ENCODE measurements around the gene ZFAND2B. TPM values are rescaled to one million over a fixed set of nuclear protein-coding genes. Genes with fewer than 3 reads are reported as not detected.
A peak's percentile ranks its signal among the peaks of the same experiment; 100 is the strongest.

The ZFAND2B gene
- total RNA-seq, 1 experiment from 2014 or later: 25.7 TPM

DNA sequence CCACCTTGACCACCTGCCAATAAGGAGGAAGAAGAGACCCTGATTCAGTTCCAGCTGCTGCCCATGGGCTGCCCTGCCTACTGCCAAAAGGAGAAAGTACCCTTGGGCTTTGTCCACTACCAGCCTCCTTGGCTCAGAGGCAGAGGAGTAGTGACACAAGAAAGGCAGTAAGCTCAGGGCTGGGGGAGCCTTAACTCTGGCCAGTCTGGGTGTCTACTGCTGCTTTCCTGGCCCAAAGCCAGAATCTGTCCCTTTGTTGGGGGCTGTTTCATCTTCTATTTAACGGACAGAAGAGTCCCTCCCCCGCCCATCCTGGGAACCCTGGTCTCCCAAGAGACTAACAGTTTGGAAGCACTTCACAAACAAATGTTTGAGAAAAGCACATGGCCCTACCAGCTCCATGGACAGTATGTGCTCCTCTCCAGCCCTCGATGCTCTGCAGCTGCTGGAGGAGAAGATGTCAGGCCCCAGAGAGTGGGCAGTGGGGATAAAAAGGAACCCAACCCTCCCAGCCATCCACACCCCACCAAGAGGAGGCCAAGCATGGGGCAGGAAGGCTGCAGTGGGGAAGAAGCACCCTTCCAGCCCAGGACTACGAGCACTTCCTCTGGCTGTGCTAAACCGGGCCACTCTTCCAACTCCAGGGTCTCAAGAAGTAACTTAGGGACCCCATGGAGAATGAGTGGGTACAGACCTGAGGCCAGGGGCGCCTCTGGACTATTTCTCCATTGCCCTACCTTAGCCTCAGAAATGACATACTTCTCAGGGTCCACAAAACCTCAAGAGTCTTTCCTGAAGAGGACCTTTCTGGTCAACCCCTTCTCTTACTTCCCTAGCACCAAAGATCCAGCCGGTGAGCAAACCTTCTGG is 21.7 kb downstream of the ZFAND2B start:
- Mint-ChIP-seq H3K27ac (ENCODE audit: unreplicated experiment) (no peak overlapping the region), H3K27me3 (ENCODE audit: unreplicated experiment) (no peaks in the 10 kb centered on the region), H3K4me3 (ENCODE audit: low read depth, unreplicated experiment) (peak overlapping the region; percentile 99), H3K36me3 (ENCODE audit: insufficient read depth, unreplicated experiment) (peaks cover 53% of the 10 kb centered on the region), H3K9me3 (ENCODE audit: low read depth, unreplicated experiment) (no peaks in the 10 kb centered on the region), H3K4me1 (ENCODE audit: low read depth, unreplicated experiment) (no peaks in the 10 kb centered on the region)
- intact Hi-C loops (cut with micrococcal nuclease; ENCODE audit: unreplicated experiment): no loop called here
- no TSS peak for BruUV-seq (replicated peaks)
- no peak for DNase-seq
- TF ChIP-seq, protein P1, sequence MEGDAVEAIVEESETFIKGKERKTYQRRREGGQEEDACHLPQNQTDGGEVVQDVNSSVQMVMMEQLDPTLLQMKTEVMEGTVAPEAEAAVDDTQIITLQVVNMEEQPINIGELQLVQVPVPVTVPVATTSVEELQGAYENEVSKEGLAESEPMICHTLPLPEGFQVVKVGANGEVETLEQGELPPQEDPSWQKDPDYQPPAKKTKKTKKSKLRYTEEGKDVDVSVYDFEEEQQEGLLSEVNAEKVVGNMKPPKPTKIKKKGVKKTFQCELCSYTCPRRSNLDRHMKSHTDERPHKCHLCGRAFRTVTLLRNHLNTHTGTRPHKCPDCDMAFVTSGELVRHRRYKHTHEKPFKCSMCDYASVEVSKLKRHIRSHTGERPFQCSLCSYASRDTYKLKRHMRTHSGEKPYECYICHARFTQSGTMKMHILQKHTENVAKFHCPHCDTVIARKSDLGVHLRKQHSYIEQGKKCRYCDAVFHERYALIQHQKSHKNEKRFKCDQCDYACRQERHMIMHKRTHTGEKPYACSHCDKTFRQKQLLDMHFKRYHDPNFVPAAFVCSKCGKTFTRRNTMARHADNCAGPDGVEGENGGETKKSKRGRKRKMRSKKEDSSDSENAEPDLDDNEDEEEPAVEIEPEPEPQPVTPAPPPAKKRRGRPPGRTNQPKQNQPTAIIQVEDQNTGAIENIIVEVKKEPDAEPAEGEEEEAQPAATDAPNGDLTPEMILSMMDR (IDR thresholded peaks at IDR 0.05; ENCODE audit: unreplicated experiment): no peak
- CTCF ChIA-PET: interaction anchor here (1.0 to 1.5 kb wide), 3 partner anchors 11 to 66 kb away, joined by 3 to 5 read pairs (median 4); no protein-coding TSS in a partner anchor

- peak overlapping the region; percentile 99 for H3K4me3 Mint-ChIP-seq (ENCODE audit: low read depth, unreplicated experiment)
- CTCF ChIA-PET: interaction anchor here (1.0 to 1.8 kb wide), 5 partner anchors 11 to 66 kb away, joined by 3 to 7 read pairs (median 4); partner anchors contain the start of genes CNPPD1, GLB1L and STK16
- H3K4me1 Mint-ChIP-seq (ENCODE audit: low read depth, unreplicated experiment): no peaks in the 10 kb centered on the region
- H3K27ac Mint-ChIP-seq (ENCODE audit: unreplicated experiment): peak overlapping the region; percentile 97
- peaks cover 52% of the 10 kb centered on the region for H3K36me3 Mint-ChIP-seq (ENCODE audit: insufficient read depth, unreplicated experiment)
- no TSS peak for BruUV-seq (replicated peaks)
- intact Hi-C loops (cut with micrococcal nuclease; ENCODE audit: unreplicated experiment): no loop called here
- no peaks in the 10 kb centered on the region for H3K27me3 Mint-ChIP-seq (ENCODE audit: unreplicated experiment)
- no peaks in the 10 kb centered on the region for H3K9me3 Mint-ChIP-seq (ENCODE audit: low read depth, unreplicated experiment)
- TF ChIP-seq, protein P1 (IDR thresholded peaks at IDR 0.05; ENCODE audit: unreplicated experiment): no peak
- DNase-seq: no peak
These were observed 22.3 kb downstream of the ZFAND2B start for GRCh38 chr2:219228911-219229304.

- H3K27ac Mint-ChIP-seq (ENCODE audit: unreplicated experiment): peak within 1 kb of the TSS; percentile 97
- peaks cover 53% of the 10 kb centered on the region for H3K36me3 Mint-ChIP-seq (ENCODE audit: insufficient read depth, unreplicated experiment)
- H3K4me1 Mint-ChIP-seq (ENCODE audit: low read depth, unreplicated experiment): no peaks in the 10 kb centered on the region
- intact Hi-C loops (cut with micrococcal nuclease; ENCODE audit: unreplicated experiment): no loop called here
- no peaks in the 10 kb centered on the region for H3K27me3 Mint-ChIP-seq (ENCODE audit: unreplicated experiment)
- no peaks in the 10 kb centered on the region for H3K9me3 Mint-ChIP-seq (ENCODE audit: low read depth, unreplicated experiment)
- DNase-seq: peak; percentile 98
- BruUV-seq (replicated peaks): no TSS peak
- peak within 1 kb of the TSS; percentile 99 for H3K4me3 Mint-ChIP-seq (ENCODE audit: low read depth, unreplicated experiment)
- TF ChIP-seq, protein P1 (IDR thresholded peaks at IDR 0.05; ENCODE audit: unreplicated experiment): no peak
- CTCF ChIA-PET: interaction anchor here (0.7 to 1.8 kb wide), 7 partner anchors 16 to 65 kb away, joined by 3 to 7 read pairs (median 3); partner anchors contain the start of genes CNPPD1, DNAJB2, GLB1L and STK16
These were observed 22.9 kb downstream of the ZFAND2B start, which contains the start of the genes ANKZF1 and ATG9A for GRCh38 chr2:219229305-219230058. ANKZF1 (plus strand) TSS chr2:219229806; CDS start chr2:219230258, 452 bp downstream. ATG9A (minus strand) TSS chr2:219229636; CDS start chr2:219228024, 1,612 bp downstream.

DNA sequence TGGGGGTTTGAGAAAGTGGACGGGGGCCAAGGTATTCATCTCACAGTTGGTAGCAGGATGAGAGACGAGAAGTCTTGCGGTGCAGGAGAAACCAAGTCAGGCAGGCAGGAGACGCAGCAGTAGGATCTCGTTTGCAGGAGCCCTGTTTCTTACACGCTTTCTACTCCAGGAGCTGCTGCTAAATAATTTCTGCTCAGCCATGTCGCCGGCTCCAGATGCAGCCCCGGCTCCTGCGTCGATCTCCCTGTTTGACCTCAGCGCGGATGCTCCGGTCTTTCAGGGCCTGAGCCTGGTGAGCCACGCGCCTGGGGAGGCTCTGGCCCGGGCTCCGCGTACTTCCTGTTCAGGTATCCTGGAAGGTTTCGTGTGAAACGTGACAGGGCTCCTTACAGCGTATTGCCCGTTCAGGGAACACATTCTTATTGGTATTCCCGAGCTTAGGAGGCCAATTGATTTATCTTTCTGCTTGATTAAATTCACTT is 23.5 kb downstream of the ZFAND2B start:
- BruUV-seq (replicated peaks): TSS peak; percentile 64

More for the DNA sequence above, 23.5 kb downstream of the ZFAND2B start:
- Mint-ChIP-seq H3K27ac (ENCODE audit: unreplicated experiment) (peak overlapping the region; percentile 97), H3K36me3 (ENCODE audit: insufficient read depth, unreplicated experiment) (peaks cover 51% of the 10 kb centered on the region), H3K4me1 (ENCODE audit: low read depth, unreplicated experiment) (no peaks in the 10 kb centered on the region), H3K9me3 (ENCODE audit: low read depth, unreplicated experiment) (no peaks in the 10 kb centered on the region), H3K27me3 (ENCODE audit: unreplicated experiment) (no peaks in the 10 kb centered on the region), H3K4me3 (ENCODE audit: low read depth, unreplicated experiment) (peak overlapping the region; percentile 99)
- CTCF ChIA-PET: interaction anchor here (0.7 to 1.8 kb wide), 5 partner anchors 19 to 65 kb away, joined by 3 to 7 read pairs (median 3); partner anchors contain the start of genes CNPPD1 and DNAJB2
- DNase-seq: peak; percentile 52
- intact Hi-C loops (cut with micrococcal nuclease; ENCODE audit: unreplicated experiment): no loop called here
- TF ChIP-seq, protein P1 (IDR thresholded peaks at IDR 0.05; ENCODE audit: unreplicated experiment): no peak
